Naive thymus-derived CD8-positive, alpha-beta T cell (primary cell): ENCODE data around the gene NLK. TPM values are rescaled to one million over a fixed set of nuclear protein-coding genes. Genes with fewer than 3 reads are reported as not detected.

Experiments used
- ATAC-seq, 2 donors: fragments of 150-1000 bp; cut with Tn5 transposase in 1 of 2; sonication (Bioruptor Pico), chemical (Tn5 transposase) in 1 of 2; 1 replicate in 1 of 2; 2 replicates in 1 of 2; pipeline ENCODE4 v1.10.0; 2021; ENCODE audit warnings: mild to moderate bottlenecking in 2 of 2, moderate library complexity in 2 of 2
- POLR2A ChIA-PET: fragments of 350-600 bp; sonication (Branson Sonifier 250); formaldehyde crosslinking; loops from one replicate; lab custom pipeline; 2021; ENCODE audit warnings: antibody characterized with exemption; lab: Charles Lee
- DNase-seq, 10 donors: peaks; one replicate each; pipeline versions ENCODE4 v3.0.0 to v3.0.0-alpha.2; 2020 to 2022
- H3K27ac Mint-ChIP-seq, 10 donors: one replicate each; pipeline ENCODE4 v1.8.0; 2020 to 2022; ENCODE audit warnings: mild to moderate bottlenecking in 10 of 10, mixed read lengths in 10 of 10, moderate library complexity in 4 of 10, inconsistent platforms in 1 of 10
- H3K27me3 Mint-ChIP-seq, 5 donors: one replicate each; pipeline ENCODE4 v1.8.0; 2021 to 2022; ENCODE audit warnings: mixed read lengths in 5 of 5
- H3K36me3 Mint-ChIP-seq, 3 donors: one replicate each; pipeline ENCODE4 v1.8.0; 2020 to 2022; ENCODE audit warnings: mixed read lengths in 3 of 3, mild to moderate bottlenecking in 2 of 3, inconsistent platforms in 1 of 3
- H3K4me1 Mint-ChIP-seq, 4 donors: one replicate each; pipeline ENCODE4 v1.8.0; 2021 to 2022; ENCODE audit warnings: mixed read lengths in 4 of 4
- H3K4me3 Mint-ChIP-seq, 10 donors: one replicate each; pipeline ENCODE4 v1.8.0; 2020 to 2022; ENCODE audit warnings: mild to moderate bottlenecking in 10 of 10, mixed read lengths in 10 of 10, moderate library complexity in 6 of 10, inconsistent platforms in 1 of 10
- H3K9me3 Mint-ChIP-seq, 9 donors: one replicate each; pipeline ENCODE4 v1.8.0; 2020 to 2022; ENCODE audit warnings: mixed read lengths in 9 of 9, mild to moderate bottlenecking in 3 of 9, inconsistent platforms in 1 of 9, moderate library complexity in 1 of 9
- polyA plus RNA-seq, 3 donors: library from polyadenylated mRNA; unstranded; fragments of 300-500 nt; fragmentation: Illumina TruSeq; gene quantifications; one replicate each; pipeline ENCODE4 v1.2.3, GENCODE V29; 2021
- total RNA-seq, 8 experiments: library from RNA in 2 of 8; stranded (reverse) in 2 of 8; gene quantifications; one replicate each; pipeline ENCODE4 v1.2.3 and lab custom pipeline; 2021 to 2026

The NLK gene
- total and polyA plus RNA-seq, 5 experiments from 2014 or later = 1.5 to 15.4 (median 2.1) TPM

- H3K4me1 Mint-ChIP-seq = peaks cover 34 to 73% (median 61%) of the 10 kb centered on the region in 4 donors
- H3K27me3 Mint-ChIP-seq = no peaks in the 10 kb centered on the region
- H3K27ac Mint-ChIP-seq = peak overlapping the region; percentile 5 to 93 (median 85)
- H3K36me3 Mint-ChIP-seq = peaks cover 0 to 2% (median 0%) of the 10 kb centered on the region in 3 donors
- DNase-seq (peak in 1 of 10 donors; percentile 14), ATAC-seq (peak; percentile 18 to 36)
- POLR2A ChIA-PET = interaction anchor here (0.7 to 1.6 kb wide), 9 partner anchors 13 to 315 kb away, joined by 3 to 6 read pairs (median 3); partner anchors contain the start of genes LYRM9, POLDIP2 and TNFAIP1
- H3K9me3 Mint-ChIP-seq = no peaks in the 10 kb centered on the region
- peak overlapping the region; percentile 75 to 94 (median 88) for H3K4me3 Mint-ChIP-seq
Observed at GRCh38 chr17:28041844-28042656, 427 bp upstream of the NLK start.

- peak overlapping the region; percentile 5 to 86 (median 72) for H3K27ac Mint-ChIP-seq
- ATAC-seq (no peak), DNase-seq (no peak)
- peak overlapping the region; percentile 63 to 90 (median 86) for H3K4me3 Mint-ChIP-seq
- H3K36me3 Mint-ChIP-seq = peaks cover 0 to 2% (median 0%) of the 10 kb centered on the region in 3 donors
- H3K27me3 Mint-ChIP-seq = no peaks in the 10 kb centered on the region
- H3K9me3 Mint-ChIP-seq = no peaks in the 10 kb centered on the region
- peaks cover 40 to 80% (median 68%) of the 10 kb centered on the region in 4 donors for H3K4me1 Mint-ChIP-seq
- POLR2A ChIA-PET = interaction anchor here (1.4 kb wide), 1 partner anchor 150 kb away, joined by 4 read pairs; the partner anchor contains the start of gene LYRM9
Observed at GRCh38 chr17:28042721-28043291, 329 bp downstream of the NLK start.

- peaks cover 41 to 85% (median 73%) of the 10 kb centered on the region in 4 donors for H3K4me1 Mint-ChIP-seq
- H3K27ac Mint-ChIP-seq = peak overlapping the region in 7 of 10 donors; percentile 14 to 89 (median 72)
Observed at GRCh38 chr17:28043296-28043695, 819 bp downstream of the NLK start.

GRCh38 chr17:28043741-28044140, 1.3 kb downstream of the NLK start:
- H3K27ac Mint-ChIP-seq = peak overlapping the region in 5 of 10 donors; percentile 6 to 86 (median 62)
- ATAC-seq = no peak

More at GRCh38 chr17:28043296-28043695, 819 bp downstream of the NLK start:
- DNase-seq (no peak), ATAC-seq (no peak)
- Mint-ChIP-seq H3K9me3 (no peaks in the 10 kb centered on the region), H3K27me3 (no peaks in the 10 kb centered on the region), H3K4me3 (peak overlapping the region; percentile 63 to 90 (median 86)), H3K36me3 (peaks cover 0 to 2% (median 0%) of the 10 kb centered on the region in 3 donors)
- POLR2A ChIA-PET = interaction anchor here (1.4 kb wide), 1 partner anchor 151 kb away, joined by 4 read pairs; the partner anchor contains the start of gene LYRM9

GRCh38 chr17:28045304-28045703, 2.8 kb downstream of the NLK start:
- Mint-ChIP-seq H3K27ac (peak overlapping the region in 1 of 10 donors; percentile 58), H3K27me3 (no peaks in the 10 kb centered on the region), H3K4me1 (peaks cover 46 to 94% (median 80%) of the 10 kb centered on the region in 4 donors), H3K4me3 (peak overlapping the region in 9 of 10 donors; percentile 22 to 86 (median 54)), H3K36me3 (peaks cover 0 to 2% (median 0%) of the 10 kb centered on the region in 3 donors), H3K9me3 (no peaks in the 10 kb centered on the region)
- ATAC-seq (no peak), DNase-seq (no peak)
- POLR2A ChIA-PET = no interaction called here

More at GRCh38 chr17:28043741-28044140, 1.3 kb downstream of the NLK start:
- peaks cover 0 to 2% (median 0%) of the 10 kb centered on the region in 3 donors for H3K36me3 Mint-ChIP-seq
- H3K9me3 Mint-ChIP-seq = no peaks in the 10 kb centered on the region
- H3K4me1 Mint-ChIP-seq = peaks cover 41 to 89% (median 76%) of the 10 kb centered on the region in 4 donors
- H3K4me3 Mint-ChIP-seq = peak overlapping the region; percentile 63 to 90 (median 86)
- POLR2A ChIA-PET = no interaction called here
- no peaks in the 10 kb centered on the region for H3K27me3 Mint-ChIP-seq
- no peak for DNase-seq

- H3K36me3 Mint-ChIP-seq = peaks cover 0 to 2% (median 2%) of the 10 kb centered on the region in 3 donors
- no peaks in the 10 kb centered on the region for H3K9me3 Mint-ChIP-seq
- no peak for DNase-seq
- no peak for ATAC-seq
- no peaks in the 10 kb centered on the region for H3K27me3 Mint-ChIP-seq
- peak overlapping the region in 2 of 10 donors; percentile 8 to 33 for H3K27ac Mint-ChIP-seq
- POLR2A ChIA-PET = no interaction called here
- H3K4me1 Mint-ChIP-seq = peaks cover 43 to 89% (median 77%) of the 10 kb centered on the region in 4 donors
- H3K4me3 Mint-ChIP-seq = peak overlapping the region in 9 of 10 donors; percentile 26 to 86 (median 48)
Observed at GRCh38 chr17:28046034-28046825, 3.8 kb downstream of the NLK start.

GRCh38 chr17:28047806-28048205, 5.3 kb downstream of the NLK start:
- Mint-ChIP-seq H3K9me3 (no peaks in the 10 kb centered on the region), H3K27me3 (no peaks in the 10 kb centered on the region), H3K27ac (peak overlapping the region in 2 of 10 donors; percentile 41 to 47), H3K36me3 (peaks cover 0 to 2% (median 2%) of the 10 kb centered on the region in 3 donors), H3K4me1 (peaks cover 37 to 77% (median 71%) of the 10 kb centered on the region in 4 donors), H3K4me3 (peak overlapping the region in 7 of 10 donors; percentile 8 to 86 (median 42))
- ATAC-seq = peak; percentile 71 to 75
- DNase-seq = peak in 2 of 10 donors; percentile 17 to 31
- POLR2A ChIA-PET = no interaction called here

- H3K9me3 Mint-ChIP-seq = no peaks in the 10 kb centered on the region
- H3K4me1 Mint-ChIP-seq = peaks cover 32 to 75% (median 67%) of the 10 kb centered on the region in 4 donors
- no peaks in the 10 kb centered on the region for H3K27me3 Mint-ChIP-seq
- peaks cover 0 to 2% (median 2%) of the 10 kb centered on the region in 3 donors for H3K36me3 Mint-ChIP-seq
- POLR2A ChIA-PET = no interaction called here
- ATAC-seq (no peak), DNase-seq (no peak)
- no peak overlapping the region for H3K4me3 Mint-ChIP-seq
- no peak overlapping the region for H3K27ac Mint-ChIP-seq
Observed at GRCh38 chr17:28049071-28049470, 6.6 kb downstream of the NLK start.

GRCh38 chr17:28053044-28053670, 10.7 kb downstream of the NLK start:
- no peak overlapping the region for H3K4me3 Mint-ChIP-seq
- no peaks in the 10 kb centered on the region for H3K27me3 Mint-ChIP-seq
- POLR2A ChIA-PET = no interaction called here
- no peaks in the 10 kb centered on the region for H3K9me3 Mint-ChIP-seq
- H3K4me1 Mint-ChIP-seq = peaks cover 14 to 59% (median 42%) of the 10 kb centered on the region in 4 donors
- ATAC-seq = no peak
- no peak for DNase-seq
- peaks cover 0 to 2% (median 0%) of the 10 kb centered on the region in 3 donors for H3K36me3 Mint-ChIP-seq
- H3K27ac Mint-ChIP-seq = no peak overlapping the region

GRCh38 chr17:28053725-28054124, 11.2 kb downstream of the NLK start:
- no peak for ATAC-seq
- Mint-ChIP-seq H3K27me3 (no peaks in the 10 kb centered on the region), H3K36me3 (peaks cover 0 to 2% (median 0%) of the 10 kb centered on the region in 3 donors), H3K9me3 (no peaks in the 10 kb centered on the region), H3K4me3 (no peak overlapping the region), H3K4me1 (peaks cover 17 to 59% (median 40%) of the 10 kb centered on the region in 4 donors), H3K27ac (no peak overlapping the region)
- no peak for DNase-seq
- POLR2A ChIA-PET = no interaction called here

- no peak for DNase-seq
- Mint-ChIP-seq H3K9me3 (no peaks in the 10 kb centered on the region), H3K36me3 (no peaks in the 10 kb centered on the region), H3K27me3 (no peaks in the 10 kb centered on the region), H3K27ac (peak overlapping the region in 2 of 10 donors; percentile 33 to 64), H3K4me3 (no peak overlapping the region), H3K4me1 (peaks cover 8 to 53% (median 27%) of the 10 kb centered on the region in 4 donors)
- POLR2A ChIA-PET = interaction anchor here (1.3 kb wide), 1 partner anchor 14 kb away, joined by 3 read pairs; no protein-coding TSS in a partner anchor
- no peak for ATAC-seq
Observed at GRCh38 chr17:28055546-28056275, 13.2 kb downstream of the NLK start.
